GM21390 (cell line): Measurements from ENCODE around the gene UNC13A.

Source experiments
- ATAC-seq: cut with Tn5 transposase; IDR thresholded peaks from one replicate; pipeline ENCODE4 v1.9.1; 2021; ENCODE audit not compliant: unreplicated experiment

Gene UNC13A

GRCh38 chr19:17673937-17674799 is 14.0 kb downstream of the UNC13A start:
- no peak for ATAC-seq

GRCh38 chr19:17671906-17672305 is 16.2 kb downstream of the UNC13A start:
- ATAC-seq = no peak

GRCh38 chr19:17669419-17669818 is 18.7 kb downstream of the UNC13A start:
- ATAC-seq = no peak

GRCh38 chr19:17665058-17665457 is 23.1 kb downstream of the UNC13A start:
- no peak for ATAC-seq

- ATAC-seq = no peak
Observed at GRCh38 chr19:17659996-17660395, 28.2 kb downstream of the UNC13A start.

- no peak for ATAC-seq
Observed at GRCh38 chr19:17658666-17659065, 29.5 kb downstream of the UNC13A start.

- no peak for ATAC-seq
Observed at GRCh38 chr19:17658240-17658639, 29.9 kb downstream of the UNC13A start.

GRCh38 chr19:17656970-17657369 is 31.2 kb downstream of the UNC13A start:
- ATAC-seq = no peak

GRCh38 chr19:17655751-17656472 is 32.2 kb downstream of the UNC13A start:
- ATAC-seq = no peak

- no peak for ATAC-seq
Observed at GRCh38 chr19:17654993-17655392, 33.2 kb downstream of the UNC13A start.

- ATAC-seq = no peak
Observed at GRCh38 chr19:17652627-17653026, 35.5 kb downstream of the UNC13A start.

- ATAC-seq = no peak
Observed at GRCh38 chr19:17648786-17649185, 39.4 kb downstream of the UNC13A start.

- ATAC-seq = no peak
Observed at GRCh38 chr19:17648097-17648660, 40.0 kb downstream of the UNC13A start.

- no peak for ATAC-seq
Observed at GRCh38 chr19:17647071-17648020, 40.8 kb downstream of the UNC13A start.

GRCh38 chr19:17646441-17646840 is 41.7 kb downstream of the UNC13A start:
- ATAC-seq = no peak

- no peak for ATAC-seq
Observed at GRCh38 chr19:17645339-17645963, 42.7 kb downstream of the UNC13A start.

- ATAC-seq = no peak
Observed at GRCh38 chr19:17642656-17643055, 45.5 kb downstream of the UNC13A start.

GRCh38 chr19:17641846-17642245 is 46.3 kb downstream of the UNC13A start:
- no peak for ATAC-seq

GRCh38 chr19:17641181-17641580 is 47.0 kb downstream of the UNC13A start:
- no peak for ATAC-seq

GRCh38 chr19:17633700-17634099 is 54.5 kb downstream of the UNC13A start:
- ATAC-seq = no peak
